Measurements from ENCODE around the gene ANAPC5. TPM values are rescaled to one million over a fixed set of nuclear protein-coding genes. Genes with fewer than 3 reads are reported as not detected.

The ANAPC5 gene
- total RNA-seq, 1 experiment from 2014 or later, result 199 TPM

DNA sequence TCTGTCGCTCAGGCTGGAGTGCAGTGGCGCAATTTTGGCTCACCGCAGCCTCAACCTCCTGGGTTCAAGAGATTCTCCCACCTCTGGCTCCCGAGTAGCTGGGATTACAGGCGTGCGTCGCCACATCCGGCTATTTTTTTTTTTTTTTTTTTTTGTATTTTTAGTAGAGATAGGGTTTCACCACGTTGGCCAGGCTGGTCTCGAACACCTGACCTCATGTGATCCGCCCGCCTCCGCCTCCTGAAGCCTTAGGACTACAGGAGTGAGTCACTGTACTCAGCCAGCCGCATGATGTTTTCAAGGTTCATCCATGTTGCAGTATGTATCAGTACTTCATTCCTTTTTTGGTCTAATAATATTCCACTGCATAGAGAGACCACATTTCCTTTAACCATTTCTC, 45.3 kb upstream of the ANAPC5 start:
- H4K20me1 ChIP-seq (ENCODE audit: low read length), result no peaks in the 10 kb centered on the region
- peaks cover 37% of the 10 kb centered on the region for H3K79me2 ChIP-seq (ENCODE audit: low read length)
- no peaks in the 10 kb centered on the region for H3K9me2 ChIP-seq (replicated peaks; ENCODE audit: low read length)
- DNase-seq, result no peak
- peaks cover 22% of the 10 kb centered on the region for H3K4me1 ChIP-seq (ENCODE audit: insufficient read depth, low read length)
- POLR2A ChIA-PET (ENCODE audit: unreplicated experiment), result no interaction called here
- no peak overlapping the region for H3K4me2 ChIP-seq (ENCODE audit: low read length)
- no peaks in the 10 kb centered on the region for H3K9me3 ChIP-seq (ENCODE audit: low read length)
- intact Hi-C loops (cut with micrococcal nuclease), result no loop called here
- no peaks in the 10 kb centered on the region for H3K36me3 ChIP-seq (ENCODE audit: low read depth, low read length)
- CTCF ChIA-PET, result interaction anchor here (0.6 kb wide), 1 partner anchor 168 kb away, joined by 5 read pairs; no protein-coding TSS in a partner anchor
- H2AFZ ChIP-seq (ENCODE audit: low read length), result no peak overlapping the region
- H3K9ac ChIP-seq (ENCODE audit: low read length), result no peak overlapping the region
- BruUV-seq (replicated peaks), result no TSS peak
- no peaks in the 10 kb centered on the region for H3K27me3 ChIP-seq (ENCODE audit: low read length)
- no peak overlapping the region for H3K27ac ChIP-seq (ENCODE audit: low read length)
- no peaks in the 10 kb centered on the region for H3F3A ChIP-seq (ENCODE audit: low read length, unreplicated experiment)
- no peak overlapping the region for H3K4me3 ChIP-seq (ENCODE audit: low read length)
- no peak for ATAC-seq
- no peak for TF ChIP-seq EZH2 (IDR thresholded peaks at IDR 0.05; ENCODE audit: low read length, unreplicated experiment)
- TF ChIP-seq, protein P1, sequence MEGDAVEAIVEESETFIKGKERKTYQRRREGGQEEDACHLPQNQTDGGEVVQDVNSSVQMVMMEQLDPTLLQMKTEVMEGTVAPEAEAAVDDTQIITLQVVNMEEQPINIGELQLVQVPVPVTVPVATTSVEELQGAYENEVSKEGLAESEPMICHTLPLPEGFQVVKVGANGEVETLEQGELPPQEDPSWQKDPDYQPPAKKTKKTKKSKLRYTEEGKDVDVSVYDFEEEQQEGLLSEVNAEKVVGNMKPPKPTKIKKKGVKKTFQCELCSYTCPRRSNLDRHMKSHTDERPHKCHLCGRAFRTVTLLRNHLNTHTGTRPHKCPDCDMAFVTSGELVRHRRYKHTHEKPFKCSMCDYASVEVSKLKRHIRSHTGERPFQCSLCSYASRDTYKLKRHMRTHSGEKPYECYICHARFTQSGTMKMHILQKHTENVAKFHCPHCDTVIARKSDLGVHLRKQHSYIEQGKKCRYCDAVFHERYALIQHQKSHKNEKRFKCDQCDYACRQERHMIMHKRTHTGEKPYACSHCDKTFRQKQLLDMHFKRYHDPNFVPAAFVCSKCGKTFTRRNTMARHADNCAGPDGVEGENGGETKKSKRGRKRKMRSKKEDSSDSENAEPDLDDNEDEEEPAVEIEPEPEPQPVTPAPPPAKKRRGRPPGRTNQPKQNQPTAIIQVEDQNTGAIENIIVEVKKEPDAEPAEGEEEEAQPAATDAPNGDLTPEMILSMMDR (conservative IDR thresholded peaks at IDR 0.05; ENCODE audit: low read depth, low read length), result no peak
- no peak for TF ChIP-seq EZH2phosphoT487 (IDR thresholded peaks at IDR 0.05; ENCODE audit: borderline replicate concordance, low read length)

GRCh38 chr12:121392325-121392716, 40.1 kb upstream of the ANAPC5 start:
- Histone ChIP-seq H2AFZ (ENCODE audit: low read length) (no peak overlapping the region), H3K9ac (ENCODE audit: low read length) (no peak overlapping the region), H3K4me3 (ENCODE audit: low read length) (no peak overlapping the region), H3F3A (ENCODE audit: low read length, unreplicated experiment) (no peaks in the 10 kb centered on the region), H3K9me2 (replicated peaks; ENCODE audit: low read length) (no peaks in the 10 kb centered on the region), H3K36me3 (ENCODE audit: low read depth, low read length) (no peaks in the 10 kb centered on the region), H3K79me2 (ENCODE audit: low read length) (no peaks in the 10 kb centered on the region), H3K4me1 (ENCODE audit: insufficient read depth, low read length) (peaks cover 10% of the 10 kb centered on the region), H3K9me3 (ENCODE audit: low read length) (no peaks in the 10 kb centered on the region), H3K4me2 (ENCODE audit: low read length) (no peak overlapping the region), H4K20me1 (ENCODE audit: low read length) (no peaks in the 10 kb centered on the region), H3K27me3 (ENCODE audit: low read length) (no peaks in the 10 kb centered on the region), H3K27ac (ENCODE audit: low read length) (no peak overlapping the region)
- no peak for TF ChIP-seq EZH2phosphoT487 (IDR thresholded peaks at IDR 0.05; ENCODE audit: borderline replicate concordance, low read length)
- TF ChIP-seq EZH2 (IDR thresholded peaks at IDR 0.05; ENCODE audit: low read length, unreplicated experiment), result no peak
- TF ChIP-seq, protein P1 (conservative IDR thresholded peaks at IDR 0.05; ENCODE audit: low read depth, low read length), result no peak
- BruUV-seq (replicated peaks), result no TSS peak
- intact Hi-C loops (cut with micrococcal nuclease), result no loop called here
- POLR2A ChIA-PET (ENCODE audit: unreplicated experiment), result no interaction called here
- CTCF ChIA-PET, result no interaction called here
- DNase-seq (no peak), ATAC-seq (no peak)

DNA sequence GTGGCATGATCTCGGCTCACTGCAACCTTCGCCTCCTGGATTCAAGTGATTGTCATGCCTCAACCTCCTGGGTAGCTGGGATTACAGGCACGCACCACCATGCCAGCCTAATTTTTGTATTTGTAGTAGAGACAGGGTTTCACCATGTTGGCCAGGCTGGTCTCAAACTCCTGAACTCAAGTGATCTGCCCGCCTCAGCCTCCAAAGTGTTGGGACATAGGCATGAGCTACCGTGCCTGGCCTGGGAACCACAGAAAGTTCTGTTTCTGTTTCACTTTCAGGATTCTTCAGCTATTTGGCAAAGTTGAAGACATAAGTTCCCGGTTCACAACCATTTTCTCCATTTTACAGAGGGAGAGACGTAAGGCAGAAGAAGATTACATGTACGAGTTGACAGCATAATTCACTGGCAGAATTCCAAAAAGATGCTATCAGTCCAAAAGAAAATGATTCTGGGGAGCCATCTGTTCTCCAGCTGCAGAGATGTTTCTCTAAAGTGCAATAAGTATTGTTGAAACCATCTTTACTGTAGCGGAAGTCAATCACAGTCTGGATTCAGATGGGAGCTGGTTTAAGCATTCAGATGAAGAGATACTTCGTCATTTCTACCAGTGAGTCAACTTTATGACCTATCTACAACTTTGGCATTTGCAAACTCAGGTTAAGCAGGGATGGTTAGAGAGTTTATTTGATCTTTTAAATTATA, 39.6 kb upstream of the ANAPC5 start:
- BruUV-seq (replicated peaks), result no TSS peak
- Histone ChIP-seq H3K36me3 (ENCODE audit: low read depth, low read length) (no peaks in the 10 kb centered on the region), H3K79me2 (ENCODE audit: low read length) (no peaks in the 10 kb centered on the region), H3K9me2 (replicated peaks; ENCODE audit: low read length) (no peaks in the 10 kb centered on the region), H3K27ac (ENCODE audit: low read length) (no peak overlapping the region), H3K9ac (ENCODE audit: low read length) (no peak overlapping the region), H3K27me3 (ENCODE audit: low read length) (no peaks in the 10 kb centered on the region), H3K4me1 (ENCODE audit: insufficient read depth, low read length) (peaks cover 10% of the 10 kb centered on the region), H4K20me1 (ENCODE audit: low read length) (no peaks in the 10 kb centered on the region), H3K4me3 (ENCODE audit: low read length) (no peak overlapping the region), H3K9me3 (ENCODE audit: low read length) (no peaks in the 10 kb centered on the region), H3K4me2 (ENCODE audit: low read length) (no peak overlapping the region), H2AFZ (ENCODE audit: low read length) (no peak overlapping the region), H3F3A (ENCODE audit: low read length, unreplicated experiment) (no peaks in the 10 kb centered on the region)
- ATAC-seq, result no peak
- CTCF ChIA-PET, result no interaction called here
- POLR2A ChIA-PET (ENCODE audit: unreplicated experiment), result no interaction called here
- DNase-seq, result no peak
- intact Hi-C loops (cut with micrococcal nuclease), result no loop called here
- TF ChIP-seq, protein P1 (conservative IDR thresholded peaks at IDR 0.05; ENCODE audit: low read depth, low read length), result no peak
- TF ChIP-seq EZH2phosphoT487 (IDR thresholded peaks at IDR 0.05; ENCODE audit: borderline replicate concordance, low read length), result no peak
- no peak for TF ChIP-seq EZH2 (IDR thresholded peaks at IDR 0.05; ENCODE audit: low read length, unreplicated experiment)
